ENCODE data around the gene PSAT1. TPM values are rescaled to one million over a fixed set of nuclear protein-coding genes. Genes with fewer than 3 reads are reported as not detected.

PSAT1 gene
- total RNA-seq, 1 experiment from 2014 or later: 226 TPM

- no TSS peak for BruUV-seq (replicated peaks)
- ATAC-seq: no peak
- ChIA-PET POLR2A (no interaction called here), RAD21 (ENCODE audit: low non-redundant PET in 1 of 2, low total read pairs in 2 of 2, uncharacterized antibody in 2 of 2, unreplicated experiment in 2 of 2) (no interaction called here), CTCF (no interaction called here)
- Histone ChIP-seq H2AFZ (ENCODE audit: low read depth, low read length, poor library complexity, severe bottlenecking) (no peak overlapping the region), H3K9me2 (ENCODE audit: insufficient read depth) (no peaks in the 10 kb centered on the region), H3K4me1 (ENCODE audit: control insufficient read depth in 1 of 2, insufficient read depth in 2 of 2, low read length in 2 of 2) (peaks cover 8 to 11% of the 10 kb centered on the region in 2 experiments; a peak in 3 of 4 replicates), H3K27me3 (ENCODE audit: insufficient read depth, low read length) (no peaks in the 10 kb centered on the region), H3K9me3 (ENCODE audit: control insufficient read depth in 1 of 2, insufficient read depth in 1 of 2, low read depth in 1 of 2, low read length in 2 of 2) (no peaks in the 10 kb centered on the region), H3K4me3 (replicated peaks in 1 of 2; ENCODE audit: low read depth in 1 of 2, low read length in 2 of 2) (no peak overlapping the region), H3K79me2 (ENCODE audit: insufficient read depth, low read length) (no peaks in the 10 kb centered on the region), H3K27ac (ENCODE audit: low read depth, low read length) (no peak overlapping the region), H3K4me2 (ENCODE audit: low read length) (no peak overlapping the region), H4K20me1 (ENCODE audit: insufficient read depth) (no peaks in the 10 kb centered on the region), H3K36me3 (ENCODE audit: control insufficient read depth in 1 of 2, insufficient read depth in 2 of 2, low read length in 2 of 2) (no peaks in the 10 kb centered on the region), H3K9ac (ENCODE audit: low read length) (no peak overlapping the region)
- no peak for TF ChIP-seq ZNF274 (IDR thresholded peaks at IDR 0.05; ENCODE audit: low read depth, low read length)
- no peak for TF ChIP-seq POLR2A (IDR thresholded peaks at IDR 0.05; ENCODE audit: borderline replicate concordance, extremely low read depth, insufficient read depth, insufficient read length)
- TF ChIP-seq SRF (IDR thresholded peaks at IDR 0.05; ENCODE audit: low read depth): no peak
- TF ChIP-seq, protein P1, sequence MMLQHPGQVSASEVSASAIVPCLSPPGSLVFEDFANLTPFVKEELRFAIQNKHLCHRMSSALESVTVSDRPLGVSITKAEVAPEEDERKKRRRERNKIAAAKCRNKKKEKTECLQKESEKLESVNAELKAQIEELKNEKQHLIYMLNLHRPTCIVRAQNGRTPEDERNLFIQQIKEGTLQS (IDR thresholded peaks at IDR 0.05): no peak
- TF ChIP-seq CBX3 (IDR thresholded peaks at IDR 0.05; ENCODE audit: low read depth): no peak
- TF ChIP-seq FOSL1 (IDR thresholded peaks at IDR 0.05; ENCODE audit: low read depth): no peak
- TF ChIP-seq ZFX (IDR thresholded peaks at IDR 0.05): no peak
- no peak for TF ChIP-seq RAD21 (IDR thresholded peaks at IDR 0.05; ENCODE audit: low read depth)
- no peak for DNase-seq (ENCODE audit: low read depth, low spot score)
- intact Hi-C loops (cut with micrococcal nuclease): no loop called here
Measured at GRCh38 chr9:78291240-78291925, 5.5 kb upstream of the PSAT1 start.

DNA sequence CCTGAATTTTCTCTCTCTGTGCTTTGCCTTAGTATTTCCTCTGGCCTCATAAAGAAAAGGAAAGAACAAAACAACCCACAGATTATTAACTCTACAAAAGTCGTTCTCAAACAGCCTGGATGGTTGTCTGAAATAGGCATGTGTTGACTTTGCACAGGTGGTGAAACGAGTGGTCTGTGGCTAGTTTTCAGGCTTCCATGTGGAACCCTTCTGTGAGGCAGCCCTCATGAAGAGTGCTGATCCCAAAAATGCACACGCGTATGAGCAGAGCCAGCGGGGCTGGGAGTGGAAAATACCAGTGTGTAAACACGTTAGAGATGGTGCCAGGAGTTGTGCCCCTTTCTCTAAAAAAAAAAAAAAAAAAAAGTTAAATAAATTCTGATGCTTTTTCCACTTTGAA lies 4.9 kb upstream of the PSAT1 start:
- H3K9me3 ChIP-seq (ENCODE audit: control insufficient read depth in 1 of 2, insufficient read depth in 1 of 2, low read depth in 1 of 2, low read length in 2 of 2): no peaks in the 10 kb centered on the region
- no peak overlapping the region for H3K4me2 ChIP-seq (ENCODE audit: low read length)
- no peak overlapping the region for H3K4me3 ChIP-seq (replicated peaks in 1 of 2; ENCODE audit: low read depth in 1 of 2, low read length in 2 of 2)
- no peak for TF ChIP-seq EZH2phosphoT487 (IDR thresholded peaks at IDR 0.05; ENCODE audit: borderline replicate concordance)
- TF ChIP-seq REST (IDR thresholded peaks at IDR 0.05; ENCODE audit: low read depth): no peak
- no peak for TF ChIP-seq RAD21 (IDR thresholded peaks at IDR 0.05; ENCODE audit: low read depth)
- no peak for TF ChIP-seq ZBTB33 (IDR thresholded peaks at IDR 0.05; ENCODE audit: extremely low read depth, insufficient replicate concordance, low read length)
- no peak overlapping the region for H2AFZ ChIP-seq (ENCODE audit: low read depth, low read length, poor library complexity, severe bottlenecking)
- H3K27ac ChIP-seq (ENCODE audit: low read depth, low read length): no peak overlapping the region
- H3K79me2 ChIP-seq (ENCODE audit: insufficient read depth, low read length): no peaks in the 10 kb centered on the region; the same call in 1 of the 2 replicates
- H3K9ac ChIP-seq (ENCODE audit: low read length): no peak overlapping the region
- ChIA-PET CTCF (no interaction called here), RAD21 (ENCODE audit: low non-redundant PET in 1 of 2, low total read pairs in 2 of 2, uncharacterized antibody in 2 of 2, unreplicated experiment in 2 of 2) (no interaction called here), POLR2A (no interaction called here)
- H3K4me1 ChIP-seq (ENCODE audit: control insufficient read depth in 1 of 2, insufficient read depth in 2 of 2, low read length in 2 of 2): peaks cover 11 to 12% of the 10 kb centered on the region in 2 experiments; a peak in 3 of 4 replicates
- H4K20me1 ChIP-seq (ENCODE audit: insufficient read depth): no peaks in the 10 kb centered on the region
- ATAC-seq: no peak
- intact Hi-C loops (cut with micrococcal nuclease): no loop called here
- no peaks in the 10 kb centered on the region for H3K36me3 ChIP-seq (ENCODE audit: control insufficient read depth in 1 of 2, insufficient read depth in 2 of 2, low read length in 2 of 2)
- H3K27me3 ChIP-seq (ENCODE audit: insufficient read depth, low read length): no peaks in the 10 kb centered on the region
- DNase-seq (ENCODE audit: low read depth, low spot score): no peak
- H3K9me2 ChIP-seq (ENCODE audit: insufficient read depth): no peaks in the 10 kb centered on the region
- BruUV-seq (replicated peaks): no TSS peak

All from HCT116 (cell line).